CD4-positive, alpha-beta T cell treated with Interleukin-21 for 1 hour (primary cell): ENCODE measurements around the gene NECAB3.
"Not testable (repeated sequence)": the region's sequence is repeated elsewhere in the genome, so short reads cannot be mapped to it uniquely, and the experiment has no call there.

Experiments
- DNase-seq: peaks from one replicate; pipeline ENCODE4 v3.0.0-alpha.2; 2020

The NECAB3 gene

GRCh38 chr20:33648396-33649004 is 25.7 kb downstream of the NECAB3 start:
- no peak for DNase-seq

GRCh38 chr20:33647603-33648395 is 26.4 kb downstream of the NECAB3 start:
- peak; percentile 22 for DNase-seq

GRCh38 chr20:33646959-33647602 is 27.1 kb downstream of the NECAB3 start:
- not testable (repeated sequence) for DNase-seq

GRCh38 chr20:33646191-33646590 is 28.0 kb downstream of the NECAB3 start:
- DNase-seq, result no peak

- DNase-seq, result no peak
Measured at GRCh38 chr20:33645396-33645795, 28.8 kb downstream of the NECAB3 start.

GRCh38 chr20:33645072-33645358 is 29.2 kb downstream of the NECAB3 start:
- no peak for DNase-seq

- DNase-seq, result no peak
Measured at GRCh38 chr20:33644313-33645071, 29.7 kb downstream of the NECAB3 start.

- DNase-seq, result no peak
Measured at GRCh38 chr20:33640287-33640686, 33.9 kb downstream of the NECAB3 start.

GRCh38 chr20:33636776-33637175 is 37.5 kb downstream of the NECAB3 start:
- no peak for DNase-seq

- no peak for DNase-seq
Measured at GRCh38 chr20:33635341-33635740, 38.9 kb downstream of the NECAB3 start.

GRCh38 chr20:33631910-33632309 is 42.3 kb downstream of the NECAB3 start:
- DNase-seq, result not testable (repeated sequence)

- no peak for DNase-seq
Measured at GRCh38 chr20:33630507-33630906, 43.7 kb downstream of the NECAB3 start.

- no peak for DNase-seq
Measured at GRCh38 chr20:33629979-33630378, 44.2 kb downstream of the NECAB3 start.

GRCh38 chr20:33629533-33629932 is 44.7 kb downstream of the NECAB3 start:
- no peak for DNase-seq

GRCh38 chr20:33627577-33628216 is 46.5 kb downstream of the NECAB3 start:
- DNase-seq, result no peak

- DNase-seq, result no peak
Measured at GRCh38 chr20:33626190-33626589, 48.0 kb downstream of the NECAB3 start.

GRCh38 chr20:33624399-33624798 is 49.8 kb downstream of the NECAB3 start:
- DNase-seq, result peak; percentile 40

GRCh38 chr20:33622705-33623365 is 51.4 kb downstream of the NECAB3 start:
- DNase-seq, result no peak

- no peak for DNase-seq
Measured at GRCh38 chr20:33621717-33622400, 52.4 kb downstream of the NECAB3 start.

GRCh38 chr20:33612001-33612400 is 62.2 kb downstream of the NECAB3 start:
- DNase-seq, result no peak

- no peak for DNase-seq
Measured at GRCh38 chr20:33611106-33611505, 63.1 kb downstream of the NECAB3 start.

GRCh38 chr20:33609504-33609903 is 64.7 kb downstream of the NECAB3 start:
- no peak for DNase-seq
